Activated gamma-delta T cell treated with anti-CD3 and anti-CD28 coated beads, Interleukin-2, amount 50 U/mL, for 16 hours (primary cell): Measurements from ENCODE around the gene FLG.
"Not testable (repeated sequence)": the region's sequence is repeated elsewhere in the genome, so short reads cannot be mapped to it uniquely, and the experiment has no call there.

Experiments used
- DNase-seq: peaks from one replicate; pipeline ENCODE4 v3.0.0-alpha.2; 2020; ENCODE audit warnings: low read depth

The FLG gene

DNA sequence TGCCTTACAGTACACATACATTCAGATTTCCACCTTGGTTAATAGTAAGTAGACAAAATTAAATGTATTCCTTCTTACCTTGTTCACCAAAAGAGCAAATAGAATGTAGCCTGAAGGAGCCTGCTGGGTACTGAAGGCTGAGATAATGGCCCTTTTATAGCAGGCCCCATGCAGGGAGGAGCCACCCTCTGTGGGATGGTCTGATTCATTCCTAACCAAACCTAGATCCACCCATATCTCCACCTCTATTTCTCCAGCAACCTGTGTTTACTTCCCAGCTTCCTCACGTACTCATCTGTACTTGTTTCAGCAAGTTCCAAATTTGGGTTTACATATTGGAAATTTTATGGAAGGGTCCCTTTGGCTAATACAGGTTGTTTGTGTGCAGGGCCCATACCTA is at the start of gene FLG:
Gene FLG, minus strand, starts transcription at position 129 of the 400 bp plus-strand sequence. CDS start 9,783 bp downstream, outside the sequence.
- no peak for DNase-seq

DNA sequence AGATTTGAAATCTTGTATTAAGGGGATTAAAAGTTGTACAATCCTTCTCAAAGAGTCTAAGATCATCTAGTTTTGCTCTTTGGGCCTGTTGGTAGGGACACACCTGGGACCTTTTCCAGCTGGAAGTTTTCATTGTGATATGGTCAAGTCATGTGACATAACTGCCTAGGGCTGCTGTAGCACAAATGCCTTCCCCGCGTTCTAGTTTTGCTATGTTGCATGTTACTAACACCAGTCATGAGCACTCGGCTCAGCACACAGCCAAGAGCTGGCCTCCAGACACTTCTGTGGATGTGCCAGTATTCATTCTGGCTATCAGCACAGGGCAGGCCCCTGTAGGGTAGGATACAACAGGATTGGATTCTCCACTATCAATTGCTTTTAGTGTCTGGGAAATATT is 49.4 kb upstream of the FLG start:
- no peak for DNase-seq

DNA sequence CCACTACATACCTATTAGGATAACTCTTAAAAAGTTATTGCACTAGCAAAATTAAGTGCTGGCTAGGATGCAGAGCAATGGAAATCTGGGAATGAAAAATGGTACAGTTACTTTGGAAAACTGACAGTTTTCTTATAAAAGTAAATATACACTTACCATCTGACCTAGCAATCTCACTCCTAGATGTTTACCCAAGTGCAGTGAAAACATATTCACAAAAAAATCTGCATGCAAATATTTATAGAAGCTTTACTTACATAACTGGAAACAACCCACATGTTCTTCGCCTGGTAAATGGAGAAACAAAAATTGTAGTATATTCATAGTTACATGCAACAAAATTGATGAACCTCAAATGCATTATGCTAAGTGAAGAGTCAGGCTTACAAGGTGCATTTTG is 47.6 kb upstream of the FLG start:
- no peak for DNase-seq

DNA sequence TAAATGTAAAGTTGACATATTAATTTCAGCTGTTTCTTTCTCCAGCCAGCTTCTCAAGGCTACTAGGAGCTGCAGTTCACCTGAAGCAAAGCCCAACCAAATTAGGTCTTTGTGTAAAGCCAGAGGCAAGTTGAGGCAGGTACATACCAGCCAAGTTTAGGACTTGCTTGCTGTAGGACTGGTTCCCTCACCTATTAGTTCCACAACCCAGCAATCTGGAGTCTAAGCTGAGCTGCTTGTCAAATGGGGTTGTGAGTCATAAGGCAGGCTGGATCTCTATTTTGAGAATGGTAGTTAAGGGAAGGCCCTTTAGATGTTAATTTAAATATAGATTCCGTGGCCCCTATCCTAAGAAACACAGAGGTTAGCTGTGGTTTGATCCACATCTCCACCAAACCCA is 42.4 kb upstream of the FLG start:
- no peak for DNase-seq

DNA sequence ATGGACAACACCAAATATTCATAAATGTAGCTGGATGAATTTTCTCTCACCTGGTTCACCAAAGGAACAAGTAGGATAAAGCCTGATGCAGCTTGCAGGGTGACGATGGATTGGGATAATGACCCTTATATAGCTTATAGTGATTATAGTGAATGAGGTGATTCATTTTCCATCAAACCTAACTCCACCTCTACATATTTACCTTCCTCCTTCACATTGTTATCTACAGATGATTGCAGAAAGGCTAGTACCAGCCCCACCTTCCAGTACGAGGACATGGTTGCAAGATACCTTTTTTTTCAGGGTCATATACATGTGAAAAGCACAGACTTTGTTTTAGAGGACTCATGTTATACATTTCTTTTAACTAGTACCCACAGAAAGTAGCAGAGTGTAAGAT is 34.9 kb upstream of the FLG start, which contains the start of gene FLG2:
Gene FLG2, minus strand, starts transcription at position 101 of the 400 bp plus-strand sequence. CDS start 1,122 bp downstream, outside the sequence.
- no peak for DNase-seq

DNA sequence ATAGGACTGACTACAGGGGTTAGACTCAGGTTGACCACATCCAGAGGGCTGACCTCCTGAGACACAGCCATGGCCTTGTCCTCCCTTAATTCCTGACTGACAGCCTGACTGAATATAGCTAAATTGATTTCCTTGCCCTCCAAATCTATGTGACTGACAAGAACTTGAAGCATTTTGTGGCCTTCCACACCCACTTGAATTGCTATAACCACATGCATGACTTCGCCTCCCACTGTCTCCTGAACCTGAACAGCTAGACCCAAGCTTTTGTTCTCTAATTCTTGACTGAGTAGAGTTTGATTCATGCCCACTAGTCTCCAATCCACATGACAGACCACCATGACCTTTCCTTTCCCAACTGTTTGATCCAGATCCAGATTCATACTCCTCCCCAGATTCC is 31.7 kb upstream of the FLG start:
- DNase-seq, result no peak

DNA sequence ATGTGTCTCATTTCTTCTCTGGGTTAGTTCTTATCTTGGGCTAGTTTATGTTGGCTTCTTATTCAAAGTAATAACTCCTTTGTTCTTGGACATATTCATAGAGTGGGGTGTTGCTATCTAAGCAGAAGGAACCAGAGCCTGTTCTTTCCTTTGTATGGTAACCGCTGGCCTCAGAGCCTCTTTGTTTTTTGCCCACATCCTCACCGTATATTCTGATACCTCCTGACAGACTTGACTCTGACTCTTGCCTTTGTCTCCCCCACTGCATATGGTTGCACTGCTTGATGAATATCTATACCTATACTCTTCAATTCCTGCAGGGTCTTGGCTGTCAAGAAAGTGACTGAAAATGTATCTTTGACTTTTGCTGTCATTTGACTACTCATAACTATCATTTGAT is 24.6 kb upstream of the FLG start:
- no peak for DNase-seq

DNA sequence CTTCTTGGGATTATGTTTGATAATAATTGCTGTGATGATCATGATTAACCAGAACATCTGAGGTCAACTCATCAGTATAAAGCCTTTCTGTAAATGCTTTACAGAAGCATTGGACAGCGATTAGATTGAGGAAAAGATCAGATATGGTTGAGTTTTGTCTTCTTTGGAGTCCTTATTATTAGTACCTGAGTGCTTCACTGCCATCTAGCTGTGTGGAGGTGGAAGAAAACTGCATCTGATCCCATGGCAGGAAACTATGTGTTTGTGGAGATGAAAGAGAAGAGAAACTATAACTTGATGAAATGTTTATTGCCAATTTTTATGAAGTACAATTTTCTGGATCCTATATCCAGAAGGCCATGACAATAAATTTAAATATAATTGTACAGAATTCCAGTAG is 23.4 kb upstream of the FLG start:
- DNase-seq, result no peak

DNA sequence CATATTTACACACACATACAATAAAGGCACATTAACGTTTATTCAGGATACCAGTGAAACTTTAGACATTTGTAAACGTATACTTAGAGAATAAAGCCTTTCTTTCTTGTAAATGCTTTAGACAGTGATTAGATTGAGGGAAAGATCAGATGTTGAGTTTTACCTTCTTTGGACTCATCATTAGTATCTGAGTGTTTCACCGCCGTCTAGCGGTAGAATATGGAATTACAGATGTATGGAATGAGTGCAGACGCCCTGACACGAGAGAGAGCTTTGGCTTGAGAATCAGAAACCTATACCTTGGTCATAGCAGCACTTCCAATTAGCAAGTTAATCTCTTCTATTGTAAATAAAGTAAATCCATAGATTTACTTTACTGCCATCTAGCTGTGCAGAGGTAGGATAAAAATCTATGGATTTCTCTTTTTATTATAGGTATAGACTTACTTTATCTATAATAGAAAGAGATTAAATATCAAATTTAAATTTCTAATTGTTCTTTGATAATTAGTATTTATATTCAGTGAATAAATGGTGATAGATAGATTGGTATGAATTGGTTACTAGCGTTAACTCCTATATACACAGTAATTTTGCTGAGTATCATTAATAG is 22.2 kb upstream of the FLG start:
- peak; percentile 28 for DNase-seq

DNA sequence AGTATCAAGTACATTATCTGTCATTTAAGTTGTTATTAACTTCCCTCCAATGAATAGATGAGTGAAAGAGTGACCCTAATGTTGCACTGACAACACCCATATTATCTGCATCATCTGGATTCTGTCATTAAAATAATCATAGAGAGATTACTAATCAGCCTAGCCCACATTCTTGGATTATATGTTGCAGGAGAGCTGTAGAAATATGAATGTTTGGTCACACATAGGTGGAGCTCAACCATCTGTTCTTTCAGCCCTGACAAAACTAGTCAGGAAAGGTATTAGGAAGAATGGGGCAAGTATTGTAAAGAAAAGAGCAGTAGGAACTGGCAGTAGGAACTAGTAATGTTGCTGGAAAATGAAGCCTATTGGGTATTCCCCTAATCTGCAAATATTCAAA is 19.4 kb upstream of the FLG start:
- DNase-seq, result no peak

DNA sequence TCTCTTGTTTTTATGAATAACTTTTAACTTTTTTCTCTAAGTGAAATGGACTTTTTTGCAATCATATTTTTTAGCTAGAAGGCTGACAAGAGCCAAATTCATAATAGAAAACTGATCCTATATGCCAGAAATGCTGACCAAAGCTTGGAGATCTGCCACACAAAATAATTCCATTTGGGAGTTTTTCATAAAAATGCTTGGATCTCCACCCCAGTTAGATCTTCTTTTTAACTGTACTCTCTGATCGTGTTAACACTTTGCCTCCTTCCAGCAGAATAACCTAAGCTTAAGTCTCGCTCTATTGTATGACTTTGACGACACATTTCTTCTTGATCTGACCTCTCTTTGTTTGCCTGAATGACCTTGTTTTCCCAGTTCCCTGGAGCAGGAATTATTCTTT is 18.0 kb upstream of the FLG start:
- no peak for DNase-seq

DNA sequence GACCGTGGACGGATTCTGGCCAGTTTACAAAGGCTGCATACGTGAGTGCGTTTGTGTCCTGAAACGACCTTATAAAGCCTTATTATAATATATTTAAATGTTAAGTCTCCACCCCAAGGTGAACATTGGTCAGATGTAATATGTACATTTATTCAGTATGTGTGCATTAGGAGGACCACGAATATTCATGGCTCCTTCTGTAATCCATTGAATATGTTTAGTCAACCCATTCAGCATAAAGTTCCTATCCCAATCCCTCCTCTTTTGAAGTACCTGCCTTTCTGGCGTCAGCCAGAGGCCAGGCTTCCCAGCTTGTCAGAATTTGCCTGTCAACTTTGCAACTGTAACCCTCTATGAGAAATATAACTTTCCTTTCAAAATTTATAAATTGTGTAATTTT is 10.4 kb upstream of the FLG start:
- DNase-seq, result no peak

DNA sequence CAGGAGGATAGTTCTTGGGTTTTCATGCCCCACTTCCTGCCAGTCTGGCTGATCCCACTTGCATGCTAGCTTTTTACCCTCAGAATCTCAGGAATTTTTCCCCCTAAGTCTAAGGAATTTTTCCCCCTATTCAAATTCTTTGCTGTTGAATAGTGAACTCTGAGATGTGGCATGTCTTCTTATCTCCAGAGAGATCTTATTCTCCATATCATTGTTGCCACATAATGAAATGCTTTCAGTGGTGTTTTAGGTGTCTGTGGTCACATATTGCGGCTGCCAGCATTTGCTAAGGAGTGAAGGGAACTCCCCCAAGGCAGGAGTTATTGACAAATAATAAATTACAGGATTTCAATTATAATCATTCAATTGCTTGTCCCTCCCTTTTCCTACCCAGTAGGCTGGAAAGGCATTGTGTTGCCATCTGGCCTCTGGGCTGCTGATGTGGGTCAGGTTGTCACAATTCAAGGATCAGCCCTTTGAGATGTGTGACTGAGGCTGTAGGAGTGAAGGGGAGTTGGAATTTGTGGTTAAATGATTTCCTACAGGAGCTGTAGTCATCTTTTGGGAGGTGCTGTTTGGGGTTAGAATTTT is 3.9 kb upstream of the FLG start:
- no peak for DNase-seq

DNA sequence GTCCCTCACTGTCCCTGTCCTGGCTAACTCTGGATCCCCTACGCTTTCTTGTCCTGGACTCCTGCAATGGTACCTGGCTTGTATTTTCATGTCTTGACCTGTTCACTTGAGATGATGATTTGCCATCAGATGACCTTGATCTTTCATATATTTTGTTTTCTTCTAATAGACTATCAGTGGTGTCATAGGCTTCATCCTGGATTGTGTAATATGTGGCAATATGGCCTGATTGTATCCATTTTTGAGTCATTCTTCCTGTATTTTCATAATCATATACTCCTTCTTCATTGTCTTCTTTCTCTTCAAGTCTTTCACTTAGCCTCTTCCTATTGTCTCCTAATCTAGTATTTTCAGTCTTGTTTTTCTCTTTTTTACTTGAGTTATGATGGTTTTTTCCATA is 11.1 kb downstream of the FLG start:
- DNase-seq, result no peak

DNA sequence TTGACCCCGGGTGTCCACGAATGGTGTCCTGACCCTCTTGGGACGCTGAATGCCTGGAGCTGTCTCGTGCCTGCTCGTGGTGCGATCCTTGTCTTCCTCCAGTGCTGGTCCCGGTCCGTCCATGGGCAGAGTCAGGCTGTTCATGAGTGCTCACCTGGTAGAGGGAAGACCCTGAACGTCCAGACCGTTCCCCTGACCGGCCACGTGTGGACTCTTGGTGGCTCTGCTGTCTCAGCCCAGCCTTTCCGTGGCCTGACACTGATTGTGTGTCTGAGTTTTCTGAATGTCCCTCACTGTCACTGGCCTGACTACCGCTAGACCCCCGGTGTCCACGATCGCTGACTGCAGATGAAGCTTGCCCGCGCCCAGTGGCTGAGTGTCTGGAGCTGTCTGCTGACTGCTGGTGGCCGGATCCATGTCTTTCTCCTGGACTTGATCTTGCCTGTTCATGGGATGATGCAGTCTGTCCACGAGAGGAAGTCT is 11.7 kb downstream of the FLG start:
- no peak for DNase-seq

DNA sequence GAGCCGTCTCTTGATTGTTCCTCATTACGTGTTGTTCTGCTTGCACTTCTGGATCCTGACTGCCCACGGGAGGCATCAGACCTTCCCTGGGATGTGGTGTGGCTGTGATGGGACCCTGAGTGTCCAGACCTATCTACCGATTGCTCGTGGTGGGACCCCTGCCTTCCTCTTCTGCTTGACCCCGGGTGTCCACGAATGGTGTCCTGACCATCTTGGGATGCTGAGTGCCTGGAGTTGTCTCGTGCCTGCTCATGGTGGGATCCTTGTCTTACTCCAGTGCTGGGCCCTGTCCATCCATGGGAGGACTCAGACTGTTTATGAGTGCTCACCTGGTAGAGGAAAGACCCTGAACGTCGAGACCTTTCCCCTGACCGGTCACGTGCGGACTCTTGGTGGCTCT is 12.9 kb downstream of the FLG start:
- not testable (repeated sequence) for DNase-seq

DNA sequence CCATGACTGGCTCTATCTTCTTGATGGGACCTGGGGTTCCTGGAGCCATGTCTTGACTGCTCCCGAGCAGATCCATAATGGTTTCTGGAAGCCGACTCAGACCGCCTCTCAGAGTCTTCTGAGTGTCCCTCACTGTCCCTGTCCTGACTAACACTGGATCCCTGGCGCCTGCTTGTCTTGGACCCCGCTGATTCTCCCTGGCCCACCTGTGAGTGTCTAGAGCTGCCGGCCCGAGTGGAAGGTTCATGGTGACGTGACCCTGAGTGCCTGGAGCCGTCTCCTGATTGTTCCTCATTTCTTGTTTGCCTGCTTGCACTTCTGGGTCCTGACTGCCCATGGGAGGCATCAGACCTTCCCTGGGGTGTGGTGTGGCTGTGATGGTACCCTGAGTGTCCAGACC is 15.1 kb downstream of the FLG start:
- DNase-seq, result no peak

DNA sequence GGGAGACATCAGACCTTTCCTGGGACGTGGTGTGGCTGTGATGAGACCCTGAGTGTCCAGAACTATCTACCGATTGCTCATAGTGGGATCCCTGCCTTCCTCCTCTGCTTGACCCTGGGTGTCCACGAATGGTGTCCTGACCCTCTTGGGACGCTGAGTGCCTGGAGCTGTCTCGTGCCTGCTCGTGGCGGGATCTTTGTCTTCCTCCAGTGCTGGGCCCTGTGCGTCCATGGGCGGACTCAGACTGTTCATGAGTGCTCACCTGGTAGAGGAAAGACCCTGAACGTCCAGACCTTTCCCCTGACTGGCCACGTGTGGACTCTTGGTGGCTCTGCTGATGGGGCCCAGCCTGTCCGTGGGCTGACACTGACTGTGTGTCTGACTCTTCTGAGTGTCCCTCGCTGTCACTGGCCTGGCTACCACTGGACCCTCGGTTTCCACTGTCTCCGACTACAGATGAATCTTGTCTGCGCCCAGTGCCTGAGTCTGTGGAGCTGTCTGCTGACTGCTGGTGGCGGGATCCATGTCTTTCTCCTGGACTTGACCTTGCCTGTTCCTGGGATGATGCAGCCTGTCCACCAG is 15.6 kb downstream of the FLG start:
- DNase-seq, result not testable (repeated sequence)

DNA sequence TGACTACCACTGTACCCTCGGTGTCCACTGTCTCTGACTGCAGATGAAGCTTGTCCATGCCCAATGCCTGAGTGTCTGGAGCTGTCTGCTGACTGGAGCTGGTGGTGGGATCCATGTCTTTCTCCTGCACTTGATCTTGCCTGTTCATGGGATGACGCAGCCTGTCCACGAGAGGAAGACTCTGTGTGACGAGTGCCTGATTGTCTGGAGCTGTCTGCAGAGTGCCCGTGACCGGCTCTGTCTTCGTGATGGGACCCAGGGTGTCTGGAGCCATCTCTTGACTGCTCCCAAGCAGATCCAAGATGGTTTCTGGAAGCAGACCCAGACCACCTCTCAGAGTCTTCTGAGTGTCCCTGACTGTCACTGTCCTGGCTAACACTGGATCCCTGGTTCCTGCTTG is 16.3 kb downstream of the FLG start:
- DNase-seq, result not testable (repeated sequence)

DNA sequence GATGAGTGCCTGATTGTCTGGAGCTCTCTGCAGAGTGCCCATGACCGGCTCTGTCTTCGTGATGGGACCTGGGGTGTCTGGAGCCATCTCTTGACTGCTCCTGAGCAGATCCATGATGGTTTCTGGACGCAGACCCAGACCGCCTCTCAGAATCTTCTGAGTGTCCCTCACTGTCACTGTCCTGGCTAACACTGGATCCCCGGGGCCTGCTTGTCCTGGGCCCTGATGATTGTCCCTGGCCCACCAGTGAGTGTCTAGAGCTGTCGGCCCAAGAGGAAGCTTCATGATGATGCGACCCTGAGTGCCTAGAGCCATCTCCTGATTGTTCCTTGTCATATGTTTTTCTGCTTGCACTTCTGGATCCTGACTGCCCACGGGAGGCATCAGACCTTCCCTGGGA is 17.1 kb downstream of the FLG start:
- DNase-seq, result not testable (repeated sequence)

DNA sequence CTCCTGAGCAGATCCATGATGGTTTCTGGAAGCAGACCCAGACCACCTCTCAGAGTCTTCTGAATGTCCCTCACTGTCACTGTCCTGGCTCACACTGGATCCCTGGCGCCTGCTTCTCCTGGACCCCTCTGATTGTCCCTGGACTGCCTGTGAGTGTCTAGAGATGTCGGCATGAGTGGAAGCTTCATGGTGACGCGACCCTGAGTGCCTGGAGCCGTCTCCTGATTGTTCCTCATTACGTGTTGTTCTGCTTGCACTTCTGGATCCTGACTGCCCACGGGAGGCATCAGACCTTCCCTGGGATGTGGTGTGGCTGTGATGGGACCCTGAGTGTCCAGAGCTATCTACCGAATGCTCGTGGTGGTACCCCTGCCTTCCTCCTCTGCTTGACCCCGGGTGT is 18.9 kb downstream of the FLG start:
- DNase-seq, result not testable (repeated sequence)

DNA sequence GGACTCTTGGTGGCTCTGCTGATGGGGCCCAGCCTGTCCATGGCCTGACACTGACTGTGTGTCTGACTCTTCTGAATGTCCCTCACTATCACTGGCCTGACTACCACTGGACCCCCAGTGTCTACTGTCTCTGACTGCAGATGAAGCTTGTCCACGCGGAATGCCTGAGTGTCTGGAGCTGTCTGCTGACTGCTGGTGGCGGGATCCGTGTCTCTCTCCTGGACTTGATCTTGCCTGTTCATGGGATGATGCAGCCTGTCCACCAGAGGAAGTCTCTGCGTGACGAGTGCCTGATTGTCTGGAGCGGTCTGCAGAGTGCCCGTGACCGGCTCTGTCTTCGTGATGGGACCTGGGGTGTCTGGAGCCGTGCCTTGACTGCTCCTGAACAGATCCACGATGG is 20.3 kb downstream of the FLG start:
- not testable (repeated sequence) for DNase-seq

DNA sequence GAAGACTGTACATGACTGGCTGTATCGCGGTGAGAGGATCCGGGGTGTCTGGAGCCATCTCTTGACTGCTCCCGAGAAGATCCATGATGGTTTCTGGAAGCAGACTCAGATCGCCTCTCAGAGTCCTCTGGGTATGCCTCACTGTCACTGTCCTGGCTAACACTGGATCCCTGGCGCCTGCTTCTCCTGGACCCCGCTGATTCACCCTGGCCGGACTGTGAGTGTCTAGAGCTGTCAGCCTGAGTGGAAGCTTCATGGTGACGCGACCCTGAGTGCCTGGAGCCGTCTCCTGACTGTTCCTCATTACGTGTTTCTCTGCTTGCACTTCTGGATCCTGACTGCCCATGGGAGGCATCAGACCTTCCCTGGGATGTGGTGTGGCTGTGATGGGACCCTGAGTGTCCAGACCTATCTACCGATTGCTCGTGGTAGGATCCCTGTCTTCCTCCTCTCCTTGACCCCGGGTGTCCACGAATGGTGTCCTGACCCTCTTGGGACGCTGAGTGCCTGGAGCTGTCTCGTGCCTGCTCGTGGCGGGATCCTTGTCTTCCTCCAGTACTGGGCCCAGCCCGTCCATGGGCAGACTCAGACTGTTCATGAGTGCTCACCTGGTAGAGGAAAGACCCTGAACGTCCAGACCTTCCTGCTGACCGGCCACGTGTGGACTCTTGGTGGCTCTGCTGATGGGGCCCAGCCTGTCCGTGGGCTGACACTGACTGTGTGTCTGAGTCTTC is 21.7 kb downstream of the FLG start:
- DNase-seq, result not testable (repeated sequence)
